GM10847 (cell line): Measurements from ENCODE around the gene ARHGAP26.

Source experiments
- POLR2A ChIP-seq: IDR thresholded peaks from 2 replicates; pipeline ENCODE4 v1.6.1; 2011; ENCODE audit not compliant: insufficient read length; ENCODE audit errors: extremely low read depth

The ARHGAP26 gene

DNA sequence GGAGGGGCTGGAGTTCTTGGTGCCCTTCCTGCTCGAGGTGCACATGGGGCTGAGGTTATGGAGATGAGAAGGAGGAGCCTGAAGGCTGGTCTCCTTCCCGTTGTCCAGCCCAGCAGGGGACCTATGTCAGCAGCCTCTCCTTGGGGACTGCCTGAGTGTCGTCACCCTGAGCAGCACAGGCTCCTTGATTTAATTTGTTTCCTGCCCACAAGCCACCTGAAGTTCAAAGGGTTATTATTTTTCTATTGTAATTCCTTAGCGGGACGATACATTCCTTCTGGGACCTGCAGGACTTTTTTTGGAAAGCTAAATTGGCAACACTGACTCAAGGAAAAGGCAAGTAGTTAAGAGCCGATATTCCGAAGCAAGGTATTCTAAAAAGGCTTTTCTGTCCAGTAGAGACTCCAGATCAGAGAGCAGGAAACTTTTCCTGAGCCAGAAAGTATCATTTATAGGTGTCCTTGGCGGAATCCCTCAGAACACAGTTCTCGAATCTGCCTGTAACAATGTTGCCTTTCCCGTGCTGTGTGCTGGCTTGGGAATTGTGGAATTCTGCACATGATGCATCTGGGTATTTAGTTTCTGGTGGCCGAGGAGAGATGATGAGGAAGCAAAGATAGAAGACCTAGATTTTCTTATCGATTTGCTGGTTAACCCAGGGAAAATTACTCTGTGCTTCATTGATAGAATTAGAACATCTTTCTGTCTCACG lies 55.4 kb downstream of the ARHGAP26 start:
- no peak for TF ChIP-seq POLR2A

- TF ChIP-seq POLR2A: no peak
Observed at GRCh38 chr5:142826093-142826492, 55.9 kb downstream of the ARHGAP26 start.

GRCh38 chr5:142826741-142827492 lies 56.7 kb downstream of the ARHGAP26 start:
- no peak for TF ChIP-seq POLR2A

DNA sequence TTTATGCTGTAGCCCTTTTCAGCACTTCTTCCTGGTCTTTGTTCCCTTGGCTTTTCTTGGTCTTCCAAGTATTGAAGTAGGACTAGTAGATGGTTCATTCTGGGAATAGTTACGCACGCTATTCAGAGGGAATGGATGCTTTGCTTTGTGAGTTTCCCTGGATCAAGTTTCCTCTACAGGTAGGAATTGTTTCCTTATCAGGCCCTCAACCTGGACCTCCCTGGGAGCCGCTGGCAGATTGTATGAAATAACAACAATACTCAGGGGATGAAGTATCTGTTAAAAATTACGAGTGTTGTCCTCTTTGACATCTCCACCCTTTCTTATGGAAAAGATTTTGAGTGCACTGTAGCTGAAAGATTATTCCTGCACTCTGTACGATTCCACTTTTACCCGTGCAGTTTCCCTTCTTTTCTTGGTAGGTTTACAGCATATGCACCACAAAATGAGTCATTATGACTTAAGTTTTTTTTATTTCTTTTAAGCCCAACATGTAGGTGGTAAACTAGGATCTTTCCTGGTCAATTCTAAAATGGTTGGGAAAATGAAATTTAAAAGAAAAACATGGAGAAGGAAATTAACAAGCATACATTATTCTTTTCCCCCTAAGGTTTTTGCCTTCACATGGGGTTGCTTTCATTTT lies 57.9 kb downstream of the ARHGAP26 start:
- TF ChIP-seq POLR2A: no peak

GRCh38 chr5:142828797-142829535 lies 58.8 kb downstream of the ARHGAP26 start:
- TF ChIP-seq POLR2A: no peak

GRCh38 chr5:142829801-142830220 lies 59.6 kb downstream of the ARHGAP26 start:
- no peak for TF ChIP-seq POLR2A

GRCh38 chr5:142830241-142831008 lies 60.2 kb downstream of the ARHGAP26 start:
- no peak for TF ChIP-seq POLR2A

DNA sequence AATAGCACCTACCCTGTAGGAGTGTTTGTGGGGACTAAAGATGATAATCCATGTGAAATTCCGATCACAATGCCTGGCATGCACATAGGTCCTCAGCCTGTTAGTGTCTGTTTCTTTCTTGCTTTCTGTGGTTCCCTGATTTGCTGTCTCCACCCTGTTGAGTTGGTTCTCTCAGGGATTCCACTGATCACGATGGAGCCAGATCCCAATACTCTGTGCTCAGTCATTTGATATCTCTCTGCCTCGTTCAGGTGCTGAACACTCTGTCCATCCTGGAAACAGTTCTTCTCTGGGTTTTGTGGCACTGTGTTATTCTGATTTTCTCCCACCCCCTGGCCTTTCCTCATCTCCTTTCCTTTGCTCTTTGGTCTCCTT lies 60.8 kb downstream of the ARHGAP26 start:
- TF ChIP-seq POLR2A: no peak

DNA sequence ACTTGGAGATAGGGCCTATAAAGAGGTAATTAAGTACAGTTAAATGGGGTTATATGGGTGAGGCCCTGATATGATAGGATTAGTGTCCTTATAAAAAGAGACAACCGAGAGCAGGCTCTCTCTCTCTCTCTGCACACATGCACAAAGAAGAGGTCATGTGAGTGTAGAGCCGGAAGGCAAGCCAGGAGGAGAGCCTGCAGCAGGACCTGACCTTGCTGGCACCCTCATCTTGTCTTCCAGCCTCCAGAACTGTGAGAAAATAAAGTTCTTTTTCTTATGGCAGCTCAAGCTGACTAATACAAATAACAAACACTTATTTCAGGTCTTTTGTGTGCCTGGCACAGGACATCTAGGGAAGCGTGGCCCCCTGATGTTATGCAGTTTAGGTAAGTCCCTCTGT lies 62.1 kb downstream of the ARHGAP26 start:
- no peak for TF ChIP-seq POLR2A

DNA sequence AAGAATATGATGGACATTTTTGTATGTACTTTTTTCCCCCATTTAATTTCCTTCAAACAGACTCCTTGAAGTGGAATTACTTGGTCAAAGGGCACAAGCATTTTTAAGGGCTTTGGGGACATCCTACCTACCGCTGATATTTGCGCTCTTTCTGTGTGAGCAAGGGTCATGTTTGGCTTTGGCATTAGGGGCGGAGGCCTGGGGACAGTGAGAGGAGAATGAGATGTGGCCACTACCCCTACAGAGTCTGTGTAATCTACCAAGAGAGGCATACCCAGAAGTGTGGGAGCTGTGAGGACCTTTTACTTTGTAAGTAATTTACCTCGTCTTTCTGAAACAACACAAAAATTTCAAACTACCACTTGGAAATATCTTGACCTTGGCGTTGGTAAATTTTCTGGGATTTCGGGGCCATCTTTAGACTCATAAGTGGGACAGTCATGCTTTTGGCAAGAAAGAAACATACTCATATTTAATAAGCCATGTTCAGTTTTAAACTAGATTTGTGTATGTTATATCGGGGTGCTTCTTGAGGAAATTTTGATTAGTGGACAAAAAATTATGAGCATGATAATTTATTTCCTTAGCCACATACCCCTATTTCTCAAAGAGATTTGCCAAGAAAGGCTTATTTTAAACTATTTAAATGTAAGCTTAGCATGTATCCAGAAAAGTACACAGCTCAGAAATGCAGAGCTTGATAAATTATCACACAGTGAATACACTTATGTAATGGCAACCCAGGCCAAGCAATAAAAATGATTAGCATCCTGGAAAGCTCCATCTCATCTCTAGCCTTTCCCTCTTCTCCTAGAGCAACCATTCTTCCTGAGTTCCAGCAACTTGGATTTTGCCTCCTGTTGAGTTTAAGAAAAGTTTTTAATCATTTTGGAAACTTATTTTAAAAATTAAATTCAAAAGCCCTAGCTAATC lies 63.6 kb downstream of the ARHGAP26 start:
- no peak for TF ChIP-seq POLR2A

GRCh38 chr5:142834504-142834903 lies 64.3 kb downstream of the ARHGAP26 start:
- no peak for TF ChIP-seq POLR2A

DNA sequence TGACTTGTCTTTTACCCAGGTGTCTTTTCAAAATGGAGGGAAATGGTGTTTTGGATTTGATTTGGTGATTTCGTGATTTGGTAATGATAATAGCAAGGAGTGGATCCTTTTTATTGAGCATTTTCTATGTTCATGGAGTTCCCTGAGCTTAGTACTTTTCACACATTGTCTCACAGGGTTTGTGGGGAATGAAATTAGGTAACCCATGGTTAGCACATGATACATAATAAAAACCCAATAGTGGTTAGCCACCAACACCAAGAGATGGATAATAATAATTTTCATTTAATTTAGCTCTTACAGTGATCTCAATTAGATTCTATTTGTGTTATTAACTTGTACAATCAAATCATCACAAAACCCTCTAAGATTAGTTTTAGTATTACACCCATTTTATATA lies 65.4 kb downstream of the ARHGAP26 start:
- TF ChIP-seq POLR2A: no peak

GRCh38 chr5:142836048-142836447 lies 65.9 kb downstream of the ARHGAP26 start:
- TF ChIP-seq POLR2A: no peak
